ENCODE data around the gene SLC49A4. TPM values are rescaled to one million over a fixed set of nuclear protein-coding genes. Genes with fewer than 3 reads are reported as not detected.

The SLC49A4 gene
- total and polyA plus RNA-seq, 2 of the 13 experiments (the other 11 are each of a cell fraction or from before 2014, with no cell fraction given), result 6.5 to 16.3 TPM

GRCh38 chr3:122893282-122893681, 98.4 kb downstream of the SLC49A4 start (continued):
- TF ChIP-seq ZNF407 (CRISPR knock-in tag; IDR thresholded peaks at IDR 0.05; ENCODE audit: not compliant biosample characterization) (no peak), ZKSCAN8 (CRISPR knock-in tag; IDR thresholded peaks at IDR 0.05; ENCODE audit: borderline replicate concordance) (no peak), NFYC (CRISPR knock-in tag; IDR thresholded peaks at IDR 0.05) (no peak), ZNF598 (CRISPR knock-in tag; IDR thresholded peaks at IDR 0.05; ENCODE audit: borderline replicate concordance) (no peak), ETV5 (CRISPR knock-in tag; IDR thresholded peaks at IDR 0.05; ENCODE audit: borderline replicate concordance) (peak; percentile 70; the same call in 1 of the 2 replicates), MAZ (IDR thresholded peaks at IDR 0.05; ENCODE audit: borderline replicate concordance, low read depth, low read length) (no peak), MAZ (CRISPR knock-in tag; IDR thresholded peaks at IDR 0.05; ENCODE audit: low read depth) (no peak), ZNF17 (CRISPR knock-in tag; IDR thresholded peaks at IDR 0.05) (no peak), HMGXB4 (CRISPR knock-in tag; IDR thresholded peaks at IDR 0.05; ENCODE audit: borderline replicate concordance in 1 of 2, low read depth in 1 of 2) (no peak), SALL2 (CRISPR knock-in tag; IDR thresholded peaks at IDR 0.05) (no peak), GRHL1 (CRISPR knock-in tag; conservative IDR thresholded peaks at IDR 0.05) (no peak), GATAD2A (CRISPR knock-in tag; IDR thresholded peaks at IDR 0.05) (peak; percentile 32; the same call in 1 of the 2 replicates), TBX2 (CRISPR knock-in tag; IDR thresholded peaks at IDR 0.05; ENCODE audit: borderline replicate concordance) (no peak)
- TF ChIP-seq, protein P1, sequence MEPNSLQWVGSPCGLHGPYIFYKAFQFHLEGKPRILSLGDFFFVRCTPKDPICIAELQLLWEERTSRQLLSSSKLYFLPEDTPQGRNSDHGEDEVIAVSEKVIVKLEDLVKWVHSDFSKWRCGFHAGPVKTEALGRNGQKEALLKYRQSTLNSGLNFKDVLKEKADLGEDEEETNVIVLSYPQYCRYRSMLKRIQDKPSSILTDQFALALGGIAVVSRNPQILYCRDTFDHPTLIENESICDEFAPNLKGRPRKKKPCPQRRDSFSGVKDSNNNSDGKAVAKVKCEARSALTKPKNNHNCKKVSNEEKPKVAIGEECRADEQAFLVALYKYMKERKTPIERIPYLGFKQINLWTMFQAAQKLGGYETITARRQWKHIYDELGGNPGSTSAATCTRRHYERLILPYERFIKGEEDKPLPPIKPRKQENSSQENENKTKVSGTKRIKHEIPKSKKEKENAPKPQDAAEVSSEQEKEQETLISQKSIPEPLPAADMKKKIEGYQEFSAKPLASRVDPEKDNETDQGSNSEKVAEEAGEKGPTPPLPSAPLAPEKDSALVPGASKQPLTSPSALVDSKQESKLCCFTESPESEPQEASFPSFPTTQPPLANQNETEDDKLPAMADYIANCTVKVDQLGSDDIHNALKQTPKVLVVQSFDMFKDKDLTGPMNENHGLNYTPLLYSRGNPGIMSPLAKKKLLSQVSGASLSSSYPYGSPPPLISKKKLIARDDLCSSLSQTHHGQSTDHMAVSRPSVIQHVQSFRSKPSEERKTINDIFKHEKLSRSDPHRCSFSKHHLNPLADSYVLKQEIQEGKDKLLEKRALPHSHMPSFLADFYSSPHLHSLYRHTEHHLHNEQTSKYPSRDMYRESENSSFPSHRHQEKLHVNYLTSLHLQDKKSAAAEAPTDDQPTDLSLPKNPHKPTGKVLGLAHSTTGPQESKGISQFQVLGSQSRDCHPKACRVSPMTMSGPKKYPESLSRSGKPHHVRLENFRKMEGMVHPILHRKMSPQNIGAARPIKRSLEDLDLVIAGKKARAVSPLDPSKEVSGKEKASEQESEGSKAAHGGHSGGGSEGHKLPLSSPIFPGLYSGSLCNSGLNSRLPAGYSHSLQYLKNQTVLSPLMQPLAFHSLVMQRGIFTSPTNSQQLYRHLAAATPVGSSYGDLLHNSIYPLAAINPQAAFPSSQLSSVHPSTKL (CRISPR knock-in tag; IDR thresholded peaks at IDR 0.05), result peak; percentile 61

All from HepG2 (cell line).